Activated gamma-delta T cell treated with anti-CD3 and anti-CD28 coated beads, Interleukin-2, amount 50 U/mL, for 16 hours (primary cell): ENCODE results near the gene AP4M1.
"Not testable (repeated sequence)": the region's sequence is repeated elsewhere in the genome, so short reads cannot be mapped to it uniquely, and the experiment has no call there.

Experiments used
- DNase-seq: peaks from one replicate; pipeline ENCODE4 v3.0.0-alpha.2; 2020; ENCODE audit warnings: low read depth

AP4M1 gene

DNA sequence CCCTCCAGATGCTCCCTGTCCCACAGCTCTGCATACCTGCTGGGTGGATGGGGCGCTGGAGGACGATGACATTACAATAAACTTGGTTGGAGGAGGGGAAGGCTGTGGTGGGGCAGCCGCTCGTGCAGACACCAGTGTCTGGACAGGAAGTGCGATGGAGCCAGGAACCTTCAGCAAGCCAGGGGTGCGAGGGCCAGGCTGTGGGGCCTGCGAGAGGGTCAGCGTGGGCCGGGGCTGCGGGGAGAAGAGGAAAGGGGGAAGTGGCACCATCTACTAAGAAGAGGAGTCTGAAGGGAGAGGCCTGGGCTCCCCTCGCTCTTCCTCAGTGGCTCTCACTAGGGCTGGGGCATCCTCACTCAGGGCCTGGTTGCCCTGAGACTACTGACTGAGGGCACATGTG is 6.4 kb downstream of the AP4M1 start:
- DNase-seq: no peak

DNA sequence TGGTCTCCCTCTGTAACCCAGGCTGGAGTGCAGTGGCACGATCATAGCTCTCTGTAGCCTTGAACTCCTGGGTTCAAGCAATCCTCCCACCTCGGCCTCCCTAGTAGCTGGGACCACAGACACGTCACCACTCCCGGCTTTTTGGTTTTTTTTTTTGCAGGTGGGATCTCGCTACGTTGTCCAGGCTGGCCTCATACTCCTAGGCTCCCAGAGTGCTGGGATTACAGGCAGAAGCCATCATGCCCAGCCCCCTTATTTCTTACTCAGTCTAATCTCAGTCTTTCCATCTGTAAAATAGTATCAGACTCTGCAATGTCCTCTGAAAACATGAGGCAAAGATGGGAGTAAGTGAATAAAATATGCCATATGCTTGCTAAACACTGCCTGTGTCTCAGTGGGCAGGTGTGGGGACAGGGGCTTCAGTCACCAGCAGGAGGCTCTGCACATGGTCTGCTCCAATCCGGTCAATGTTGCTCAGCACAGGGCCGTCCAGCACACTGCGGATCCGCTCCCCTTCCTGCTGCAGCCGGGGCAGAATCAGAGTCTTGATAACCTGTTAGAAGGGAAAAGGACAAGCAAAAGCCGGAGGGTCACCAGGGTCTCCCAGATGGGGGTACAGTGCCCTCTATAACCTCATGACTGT is 8.2 kb downstream of the AP4M1 start:
- no peak for DNase-seq

- DNase-seq: no peak
Measured at GRCh38 chr7:100111156-100111555, 9.7 kb downstream of the AP4M1 start.

GRCh38 chr7:100111914-100112313 is 10.5 kb downstream of the AP4M1 start:
- no peak for DNase-seq

- no peak for DNase-seq
Measured at GRCh38 chr7:100115026-100115425, 13.6 kb downstream of the AP4M1 start.

DNA sequence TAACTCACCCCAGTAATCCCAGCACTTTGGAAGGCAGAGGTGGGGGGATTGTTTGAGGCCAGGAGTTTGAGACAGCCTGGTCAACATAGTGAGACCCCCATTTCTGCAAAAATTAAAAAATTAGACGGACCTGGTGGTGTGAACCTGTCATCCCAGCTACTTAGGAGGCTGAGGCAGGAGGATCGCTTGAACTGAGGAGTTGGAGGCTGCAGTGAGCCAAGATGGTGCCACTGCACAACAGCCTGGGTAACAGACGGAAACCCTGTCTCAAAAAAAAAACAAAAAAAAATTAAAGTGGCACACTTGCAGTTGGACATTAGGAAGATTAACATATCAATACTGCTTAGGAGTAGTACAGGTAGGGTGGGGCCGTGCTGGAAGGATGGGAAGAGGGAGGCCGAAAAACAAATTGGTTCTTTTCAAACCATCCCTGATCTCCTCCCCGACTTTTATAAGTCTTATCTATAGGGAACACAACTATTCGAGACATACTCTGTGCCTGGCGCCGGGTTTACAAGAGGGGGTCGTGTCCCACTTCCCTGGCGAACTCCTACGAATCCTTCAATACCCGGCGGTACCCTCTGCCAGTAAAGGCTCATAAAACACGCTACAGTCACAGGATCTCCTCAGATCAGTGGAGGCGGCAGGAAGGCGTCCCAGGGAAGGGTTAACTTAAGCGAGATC is 17.1 kb downstream of the AP4M1 start:
- no peak for DNase-seq

- DNase-seq: peak; percentile 91
Measured at GRCh38 chr7:100119072-100119969, 17.9 kb downstream of the AP4M1 start, which contains the start of the genes CNPY4 and TAF6. Gene CNPY4, plus strand, starts transcription at chr7:100119634. Its CDS starts 111 bp downstream, at chr7:100119745. Gene TAF6, minus strand, starts transcription at chr7:100119358. Its CDS starts 5,149 bp downstream, at chr7:100114209.

- peak; percentile 52 for DNase-seq
Measured at GRCh38 chr7:100119970-100120732, 18.7 kb downstream of the AP4M1 start.

- DNase-seq: no peak
Measured at GRCh38 chr7:100120733-100121036, 19.2 kb downstream of the AP4M1 start.

- no peak for DNase-seq
Measured at GRCh38 chr7:100122067-100122466, 20.6 kb downstream of the AP4M1 start.

GRCh38 chr7:100122568-100122967 is 21.1 kb downstream of the AP4M1 start:
- no peak for DNase-seq

- DNase-seq: no peak
Measured at GRCh38 chr7:100124301-100125230, 23.1 kb downstream of the AP4M1 start.

DNA sequence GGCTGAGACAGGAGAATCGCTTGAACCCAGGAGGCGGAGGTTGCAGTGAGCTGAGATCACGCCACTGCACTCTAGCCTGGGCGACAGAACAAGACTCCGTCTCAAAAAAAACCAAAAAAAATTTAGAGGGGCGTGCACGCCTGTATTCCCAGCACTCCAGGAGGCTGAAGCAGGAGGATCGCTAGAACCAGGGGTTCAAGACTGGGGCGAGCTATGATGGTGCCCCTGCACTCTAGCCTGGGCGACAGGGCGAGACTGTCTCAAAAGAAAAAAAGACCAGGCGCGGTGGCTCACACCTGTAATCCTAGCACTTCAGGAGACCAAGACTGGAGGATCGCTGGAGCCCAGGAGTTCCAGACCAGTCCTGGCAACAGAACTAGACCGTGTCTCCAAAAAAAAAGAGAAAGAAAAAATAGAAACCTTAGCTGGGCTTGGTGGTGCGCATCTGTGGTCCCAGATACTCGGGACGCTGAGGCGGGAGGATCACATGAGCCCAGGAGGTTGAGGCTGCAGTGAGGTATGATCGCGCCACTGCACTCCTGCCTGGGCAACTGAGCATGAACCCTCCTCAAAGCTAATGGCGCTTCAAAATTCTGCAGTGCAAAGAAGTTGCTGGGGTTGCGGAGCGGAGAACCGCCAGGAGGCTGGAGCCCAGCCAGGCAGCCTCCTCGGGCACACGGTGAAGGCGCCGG is 24.9 kb downstream of the AP4M1 start:
- DNase-seq: peak; percentile 52

DNA sequence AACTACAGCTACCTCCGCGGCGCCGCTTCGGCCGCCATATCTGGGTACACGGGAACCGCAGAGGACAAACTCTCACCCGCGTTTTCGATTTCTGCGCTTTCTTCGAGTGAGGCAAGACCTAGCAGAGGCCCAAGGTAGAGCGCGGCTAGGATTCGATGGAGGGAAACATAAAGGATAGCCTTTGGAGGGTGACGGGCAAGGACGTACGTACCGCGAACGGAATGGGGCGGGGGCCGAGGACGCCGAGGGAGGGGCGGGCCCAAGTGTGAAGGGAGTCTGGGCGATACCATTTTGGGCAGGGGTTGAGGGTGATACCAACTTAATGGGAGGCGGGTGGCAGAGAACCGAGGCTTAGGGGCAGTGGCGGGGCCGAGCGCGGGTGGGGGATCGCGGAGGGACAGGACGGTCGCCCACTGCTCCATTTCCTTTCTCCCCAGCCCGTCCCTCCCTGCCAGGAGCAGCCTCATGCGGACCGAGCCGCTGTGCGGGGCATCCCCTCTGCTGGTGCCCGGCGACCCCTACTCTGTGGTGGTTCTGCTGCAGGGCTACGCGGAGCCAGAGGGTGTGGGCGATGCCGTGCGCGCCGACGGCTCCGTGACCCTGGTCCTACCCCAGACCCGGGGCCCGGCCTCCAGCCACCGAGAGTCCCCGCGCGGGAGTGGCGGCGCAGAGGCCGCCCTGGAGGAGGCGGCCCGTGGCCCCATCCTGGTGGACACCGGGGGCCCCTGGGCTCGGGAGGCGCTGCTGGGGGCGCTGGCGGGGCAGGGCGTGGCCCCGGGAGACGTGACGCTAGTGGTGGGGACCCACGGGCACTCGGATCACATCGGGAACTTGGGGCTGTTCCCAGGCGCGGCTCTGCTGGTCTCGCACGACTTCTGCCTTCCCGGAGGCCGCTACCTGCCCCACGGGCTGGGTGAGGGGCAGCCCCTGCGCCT is 25.8 kb downstream of the AP4M1 start, which contains the start of gene MBLAC1:
MBLAC1 (plus strand) TSS at position 37 of the 935 bp plus-strand sequence; CDS start at position 466, 429 bp downstream.
- peak; percentile 91 for DNase-seq

GRCh38 chr7:100127866-100128636 is 26.6 kb downstream of the AP4M1 start:
- no peak for DNase-seq

DNA sequence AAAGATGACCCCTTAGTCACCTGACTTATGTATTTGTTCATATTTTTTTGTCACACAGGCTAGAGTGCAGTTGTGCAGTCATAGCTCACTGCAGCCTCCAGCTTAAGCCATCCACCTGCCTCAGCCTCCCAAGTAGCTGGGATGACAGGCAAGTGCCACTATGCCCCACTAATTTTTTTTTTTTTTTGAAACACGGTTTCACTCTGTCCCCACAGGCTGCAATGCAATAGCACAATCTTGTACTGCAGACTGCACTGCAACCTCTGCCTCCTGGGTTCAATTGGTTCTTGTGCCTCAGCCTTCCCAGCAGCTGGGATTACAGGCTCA is 27.2 kb downstream of the AP4M1 start:
- DNase-seq: no peak

- DNase-seq: not testable (repeated sequence)
Measured at GRCh38 chr7:100130220-100130607, 28.8 kb downstream of the AP4M1 start.
